ENCODE measurements around the gene SPTLC3. TPM values are rescaled to one million over a fixed set of nuclear protein-coding genes. Genes with fewer than 3 reads are reported as not detected.

Gene SPTLC3
- polyA plus RNA-seq, 6 donors from 2014 or later, result not detected

DNA sequence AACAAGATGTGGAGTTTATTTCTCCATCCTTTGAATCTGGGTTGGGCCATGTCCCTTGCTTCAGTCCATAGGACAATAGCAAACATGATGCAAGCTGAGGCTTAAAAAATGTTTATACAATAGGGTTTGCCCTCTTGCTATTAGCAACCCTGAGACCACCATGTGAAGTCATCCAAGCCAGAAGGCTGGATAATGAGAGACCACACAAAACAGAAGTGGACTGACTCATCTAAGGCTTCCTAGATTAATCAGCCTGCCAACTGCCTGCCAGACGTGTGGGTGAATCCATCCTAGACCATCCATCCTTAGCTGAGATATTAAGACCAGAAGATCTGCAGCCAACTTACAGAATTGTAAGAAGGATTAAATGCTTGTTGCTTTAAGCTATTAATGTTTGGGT is 174.2 kb downstream of the SPTLC3 start:
- Mint-ChIP-seq H3K27me3 (peaks cover 17 to 22% (median 20%) of the 10 kb centered on the region in 3 donors), H3K9me3 (peaks cover 7 to 23% (median 13%) of the 10 kb centered on the region in 7 donors), H3K27ac (no peak overlapping the region), H3K4me1 (no peaks in the 10 kb centered on the region), H3K36me3 (peaks cover 8 to 10% of the 10 kb centered on the region in 2 donors), H3K4me3 (no peak overlapping the region)
- ATAC-seq (ENCODE audit: low read depth in 2 of 2) (no peak), DNase-seq (no peak)

DNA sequence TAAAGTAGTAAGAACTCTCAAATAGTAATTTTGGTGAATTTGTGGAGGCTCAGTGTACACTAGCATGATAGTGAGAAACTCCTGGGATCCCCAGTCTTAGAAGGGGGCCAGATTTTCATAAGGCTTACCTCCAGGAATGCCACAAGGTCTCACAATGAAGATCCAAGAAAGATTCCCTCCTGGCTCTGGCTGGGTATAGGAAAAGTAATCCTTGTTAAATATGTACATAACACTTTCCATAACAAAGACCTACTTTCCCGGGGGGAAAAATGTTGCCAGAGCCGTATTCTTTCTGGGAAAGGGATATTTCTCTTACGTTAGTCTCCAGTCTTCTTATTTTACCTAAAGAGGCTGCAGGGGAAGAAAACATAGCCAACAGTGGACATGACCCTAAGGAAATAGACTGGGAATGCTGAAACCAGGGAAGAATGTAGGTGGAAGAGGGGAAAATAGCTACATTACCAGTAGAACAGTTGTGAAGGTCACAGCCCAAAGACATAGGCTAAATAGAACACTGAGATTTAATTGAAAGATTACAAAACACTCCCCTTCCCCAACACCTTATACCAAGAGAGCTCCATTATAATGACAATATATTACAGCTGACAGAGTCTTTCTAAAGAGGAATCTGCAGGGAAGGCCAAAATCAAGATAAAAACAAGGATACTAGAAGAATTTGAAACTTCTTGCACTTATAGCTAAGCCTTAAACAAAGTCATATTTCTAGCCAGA is 177.4 kb downstream of the SPTLC3 start:
- no peak for DNase-seq
- no peak for ATAC-seq (ENCODE audit: low read depth in 2 of 2)
- Mint-ChIP-seq H3K27ac (no peak overlapping the region), H3K36me3 (peaks cover 8 to 10% of the 10 kb centered on the region in 2 donors), H3K4me1 (no peaks in the 10 kb centered on the region), H3K27me3 (peaks cover 13 to 20% (median 17%) of the 10 kb centered on the region in 3 donors), H3K9me3 (peaks cover 7 to 23% (median 15%) of the 10 kb centered on the region in 7 donors), H3K4me3 (no peak overlapping the region)

DNA sequence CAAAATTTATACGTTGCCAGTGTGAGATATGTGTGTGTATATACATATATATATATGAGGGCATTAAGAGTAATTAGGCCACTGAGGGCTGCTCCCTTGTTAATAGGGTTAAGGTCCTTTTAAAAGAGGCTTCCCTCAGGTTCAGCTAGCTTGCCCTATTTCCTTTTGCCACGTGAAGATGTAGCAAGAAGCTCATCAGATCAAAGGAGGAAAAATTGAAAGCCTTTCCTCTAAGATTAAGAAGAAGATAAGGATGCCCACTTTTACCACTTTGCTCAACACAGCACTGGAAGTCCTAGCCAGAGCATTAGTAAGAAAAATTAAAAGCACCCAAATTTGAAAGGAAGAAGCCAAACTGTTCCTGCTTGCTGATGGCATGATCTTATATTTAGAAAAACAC is 179.1 kb downstream of the SPTLC3 start:
- Mint-ChIP-seq H3K4me1 (no peaks in the 10 kb centered on the region), H3K27me3 (peaks cover 0 to 17% (median 8%) of the 10 kb centered on the region in 3 donors), H3K9me3 (peaks cover 7 to 23% (median 15%) of the 10 kb centered on the region in 7 donors), H3K36me3 (peaks cover 8 to 10% of the 10 kb centered on the region in 2 donors), H3K4me3 (no peak overlapping the region), H3K27ac (no peak overlapping the region)
- DNase-seq, result no peak
- no peak for ATAC-seq (ENCODE audit: low read depth in 2 of 2)

DNA sequence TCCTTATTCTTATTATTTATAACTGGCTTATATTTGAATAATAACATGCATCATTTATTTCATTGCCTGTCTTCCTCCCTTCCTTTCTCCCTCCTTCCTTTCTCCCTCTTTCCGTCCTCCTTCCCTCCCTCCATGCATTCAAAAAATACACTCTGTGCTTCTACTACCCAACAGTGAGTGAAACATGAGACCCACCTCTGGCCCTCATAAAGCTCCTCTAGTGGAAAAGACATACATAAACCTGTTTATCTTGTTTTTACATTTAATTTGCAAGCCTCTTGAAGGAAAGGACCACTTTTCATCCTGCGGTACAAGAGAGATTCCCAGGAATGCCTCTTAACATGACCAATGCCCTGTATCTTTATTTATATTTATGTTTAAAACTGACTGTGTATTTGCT is 190.5 kb downstream of the SPTLC3 start:
- no peak for DNase-seq
- H3K4me3 Mint-ChIP-seq, result no peak overlapping the region
- H3K36me3 Mint-ChIP-seq, result peaks cover 0 to 8% of the 10 kb centered on the region in 2 donors
- H3K27me3 Mint-ChIP-seq, result peaks cover 0 to 28% (median 4%) of the 10 kb centered on the region in 3 donors
- no peak for ATAC-seq (ENCODE audit: low read depth in 2 of 2)
- H3K4me1 Mint-ChIP-seq, result peaks cover 0 to 2% (median 0%) of the 10 kb centered on the region in 3 donors
- H3K27ac Mint-ChIP-seq, result peak overlapping the region in 1 of 6 donors; percentile 22
- H3K9me3 Mint-ChIP-seq, result peaks cover 0 to 10% (median 3%) of the 10 kb centered on the region in 7 donors

DNA sequence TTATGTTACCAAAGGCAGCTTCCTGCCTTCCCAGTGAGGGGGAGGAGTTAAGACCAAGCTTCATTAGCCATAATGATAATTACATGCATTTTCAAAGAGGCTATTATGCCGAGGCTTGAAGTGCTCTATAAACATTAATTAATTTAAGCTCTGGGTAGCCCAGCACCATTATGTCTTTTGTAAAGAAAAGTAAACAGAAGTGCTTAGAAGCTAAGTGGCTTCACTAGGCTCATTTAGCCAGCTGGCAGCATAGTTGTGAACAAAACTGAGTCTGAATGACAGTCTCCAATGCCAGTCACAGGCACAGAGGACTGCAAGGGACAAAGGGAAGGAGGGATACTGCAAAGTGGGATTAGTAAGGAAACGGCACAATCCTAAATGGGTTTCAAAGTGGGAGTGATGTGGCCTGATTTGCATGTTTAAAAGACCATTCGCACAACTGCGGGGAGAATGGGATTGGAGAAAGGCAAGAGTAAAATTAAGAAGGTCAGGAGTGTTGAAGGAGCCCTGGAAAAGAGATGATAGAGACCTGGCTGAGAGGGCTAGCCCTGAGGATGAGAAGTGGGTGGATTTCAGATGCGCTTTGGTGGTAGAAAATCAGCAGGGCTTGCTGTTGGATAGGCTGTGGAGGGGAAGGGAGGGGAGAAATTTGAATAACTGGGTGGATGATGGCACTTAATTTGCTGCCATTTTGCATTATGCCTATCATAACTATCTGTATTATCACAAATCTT is 192.2 kb downstream of the SPTLC3 start:
- ATAC-seq (ENCODE audit: low read depth in 2 of 2) (no peak), DNase-seq (no peak)
- H3K4me1 Mint-ChIP-seq, result peaks cover 0 to 2% (median 0%) of the 10 kb centered on the region in 3 donors
- peaks cover 0 to 8% of the 10 kb centered on the region in 2 donors for H3K36me3 Mint-ChIP-seq
- H3K4me3 Mint-ChIP-seq, result no peak overlapping the region
- H3K9me3 Mint-ChIP-seq, result peaks cover 0 to 10% (median 3%) of the 10 kb centered on the region in 7 donors
- H3K27me3 Mint-ChIP-seq, result peaks cover 4 to 41% (median 10%) of the 10 kb centered on the region in 3 donors
- H3K27ac Mint-ChIP-seq, result no peak overlapping the region

DNA sequence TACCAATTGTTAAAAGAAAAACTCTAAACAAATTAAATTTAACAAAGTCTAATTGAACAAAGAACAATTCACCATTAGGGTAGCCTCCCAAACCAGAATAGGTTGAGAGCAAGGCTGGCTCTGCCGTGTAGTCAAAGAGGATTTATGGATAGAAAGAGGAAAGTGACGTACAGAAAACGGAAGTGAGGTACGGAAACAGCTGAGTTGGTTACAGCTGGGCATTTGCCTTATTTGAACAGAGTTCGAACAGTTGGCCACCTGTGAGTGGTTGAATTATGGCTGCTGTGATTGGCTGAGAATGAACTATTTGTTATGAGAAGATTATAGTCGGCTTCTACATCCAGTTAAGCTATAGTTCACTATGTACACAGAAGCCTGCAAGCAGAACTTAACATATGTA is 193.8 kb downstream of the SPTLC3 start:
- H3K9me3 Mint-ChIP-seq, result peaks cover 0 to 10% (median 4%) of the 10 kb centered on the region in 7 donors
- H3K4me3 Mint-ChIP-seq, result peak overlapping the region in 1 of 8 donors; percentile 8
- no peak for DNase-seq
- ATAC-seq (ENCODE audit: low read depth in 2 of 2), result no peak
- peaks cover 0 to 8% of the 10 kb centered on the region in 2 donors for H3K36me3 Mint-ChIP-seq
- H3K27ac Mint-ChIP-seq, result peak overlapping the region in 1 of 6 donors; percentile 49
- H3K4me1 Mint-ChIP-seq, result peaks cover 0 to 2% (median 0%) of the 10 kb centered on the region in 3 donors
- peaks cover 4 to 55% (median 18%) of the 10 kb centered on the region in 3 donors for H3K27me3 Mint-ChIP-seq

DNA sequence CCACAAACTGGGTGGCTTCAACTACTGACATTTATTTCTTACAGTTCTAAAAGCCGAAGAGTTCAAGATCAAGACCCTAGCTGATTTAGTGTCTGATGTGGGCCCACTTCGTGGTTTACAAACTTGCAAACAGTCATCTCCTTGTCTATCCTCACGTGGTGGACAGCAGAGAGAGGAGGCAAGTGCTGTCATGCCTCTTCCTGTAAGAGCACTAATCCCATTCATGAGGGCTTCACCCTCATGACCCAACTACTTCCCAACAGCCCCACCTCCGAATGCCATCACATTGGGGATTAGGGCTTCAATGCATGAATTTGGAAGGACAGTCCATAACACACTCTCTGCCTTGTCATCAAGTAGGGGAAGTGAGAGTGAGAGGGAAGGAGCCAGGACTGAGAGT is 196.7 kb downstream of the SPTLC3 start:
- H3K4me3 Mint-ChIP-seq, result no peak overlapping the region
- DNase-seq (no peak), ATAC-seq (ENCODE audit: low read depth in 2 of 2) (no peak)
- peaks cover 4 to 39% (median 18%) of the 10 kb centered on the region in 3 donors for H3K27me3 Mint-ChIP-seq
- no peak overlapping the region for H3K27ac Mint-ChIP-seq
- H3K36me3 Mint-ChIP-seq, result peaks cover 0 to 8% of the 10 kb centered on the region in 2 donors
- H3K4me1 Mint-ChIP-seq, result peaks cover 0 to 2% (median 0%) of the 10 kb centered on the region in 3 donors
- peaks cover 0 to 5% (median 4%) of the 10 kb centered on the region in 7 donors for H3K9me3 Mint-ChIP-seq

DNA sequence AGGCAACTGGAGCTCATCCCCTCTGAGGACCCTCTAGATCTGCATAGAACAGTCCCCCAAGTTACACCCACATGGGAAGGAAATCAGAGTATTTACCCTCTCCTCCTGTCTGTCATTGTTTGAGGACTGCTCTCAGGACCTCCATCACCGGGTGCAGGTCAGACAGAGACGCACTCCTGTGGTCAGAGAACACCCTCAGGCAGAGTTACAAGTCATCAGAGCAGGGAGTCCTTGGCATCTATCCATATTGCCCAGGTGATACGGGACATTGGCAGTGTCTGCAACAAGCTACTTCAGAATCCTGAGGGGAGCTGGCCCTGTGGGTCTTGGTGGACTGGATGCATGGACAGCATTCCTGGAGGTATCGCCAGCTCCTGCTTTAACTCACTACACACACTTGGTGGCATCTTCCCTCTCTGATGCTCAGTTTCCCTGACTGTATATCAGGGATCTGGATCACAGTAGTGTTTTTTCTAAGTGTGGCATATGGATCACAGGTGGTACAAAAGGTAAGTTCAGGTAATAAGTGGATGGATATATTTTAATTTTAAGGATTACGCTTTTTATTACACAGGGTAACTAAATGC is 197.2 kb downstream of the SPTLC3 start:
- H3K27ac Mint-ChIP-seq, result no peak overlapping the region
- no peak for DNase-seq
- peaks cover 0 to 4% (median 3%) of the 10 kb centered on the region in 7 donors for H3K9me3 Mint-ChIP-seq
- H3K36me3 Mint-ChIP-seq, result peaks cover 0 to 4% of the 10 kb centered on the region in 2 donors
- no peak for ATAC-seq (ENCODE audit: low read depth in 2 of 2)
- peaks cover 1 to 33% (median 18%) of the 10 kb centered on the region in 3 donors for H3K27me3 Mint-ChIP-seq
- no peak overlapping the region for H3K4me3 Mint-ChIP-seq
- H3K4me1 Mint-ChIP-seq, result peaks cover 0 to 2% (median 0%) of the 10 kb centered on the region in 3 donors

DNA sequence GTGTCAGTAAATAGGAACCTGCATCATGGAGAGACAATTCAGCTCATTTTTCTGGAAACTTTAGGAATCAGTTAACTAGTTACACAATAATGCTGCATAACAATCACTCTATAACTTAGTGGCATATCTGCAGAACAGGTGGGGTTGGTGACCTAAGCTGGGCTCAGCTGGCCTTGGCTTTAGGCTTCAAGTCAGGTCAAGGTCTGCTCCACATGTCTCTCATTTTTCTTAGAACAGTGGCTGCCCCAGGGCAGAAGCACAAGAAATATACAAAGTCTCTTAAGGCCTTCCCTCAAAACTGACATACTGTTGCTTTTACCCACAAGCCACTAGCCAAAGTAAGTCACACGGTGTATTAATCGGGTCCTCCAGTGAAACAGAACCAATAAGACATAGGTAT is 198.2 kb downstream of the SPTLC3 start:
- Mint-ChIP-seq H3K4me3 (no peak overlapping the region), H3K27me3 (peaks cover 3 to 29% (median 18%) of the 10 kb centered on the region in 3 donors), H3K4me1 (peaks cover 0 to 2% (median 0%) of the 10 kb centered on the region in 3 donors)

DNA sequence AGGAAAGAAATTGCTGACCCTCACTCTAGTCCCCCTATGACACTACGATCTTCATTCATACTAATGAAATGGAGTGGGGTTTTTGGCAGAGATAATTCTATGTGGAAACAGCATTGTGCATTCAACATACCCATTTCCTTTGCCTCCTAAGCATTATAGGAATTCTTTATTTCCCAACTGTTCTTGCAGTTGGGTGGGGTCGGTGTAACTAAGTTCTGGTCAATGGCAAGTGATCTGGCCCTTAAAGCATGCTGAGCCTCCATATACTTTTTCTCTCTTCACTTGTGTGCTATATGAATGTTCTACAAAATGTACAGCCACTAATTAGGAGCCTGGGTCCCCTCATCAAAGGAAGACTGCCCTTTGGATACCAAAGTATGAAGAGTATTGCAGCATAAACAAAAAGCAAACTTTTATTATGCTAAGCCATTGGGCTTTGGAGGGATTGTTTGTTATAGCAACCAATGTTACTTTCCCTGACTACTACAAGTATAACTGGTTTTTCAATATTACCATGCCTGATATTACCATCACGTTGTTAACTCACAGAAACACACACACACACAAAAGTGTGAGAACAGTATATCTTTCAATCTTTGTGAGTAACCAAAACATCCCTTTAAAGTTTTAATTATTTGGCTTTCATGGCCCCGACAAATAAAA is 203.3 kb downstream of the SPTLC3 start:
- Mint-ChIP-seq H3K4me1 (no peaks in the 10 kb centered on the region), H3K27me3 (peaks cover 34 to 50% (median 43%) of the 10 kb centered on the region in 3 donors)
- no peak for DNase-seq

More for the DNA sequence above, 198.2 kb downstream of the SPTLC3 start:
- H3K27ac Mint-ChIP-seq, result peak overlapping the region in 1 of 6 donors; percentile 7
- ATAC-seq (ENCODE audit: low read depth in 2 of 2) (no peak), DNase-seq (no peak)
- no peaks in the 10 kb centered on the region for H3K36me3 Mint-ChIP-seq
- peaks cover 0 to 5% (median 0%) of the 10 kb centered on the region in 7 donors for H3K9me3 Mint-ChIP-seq

DNA sequence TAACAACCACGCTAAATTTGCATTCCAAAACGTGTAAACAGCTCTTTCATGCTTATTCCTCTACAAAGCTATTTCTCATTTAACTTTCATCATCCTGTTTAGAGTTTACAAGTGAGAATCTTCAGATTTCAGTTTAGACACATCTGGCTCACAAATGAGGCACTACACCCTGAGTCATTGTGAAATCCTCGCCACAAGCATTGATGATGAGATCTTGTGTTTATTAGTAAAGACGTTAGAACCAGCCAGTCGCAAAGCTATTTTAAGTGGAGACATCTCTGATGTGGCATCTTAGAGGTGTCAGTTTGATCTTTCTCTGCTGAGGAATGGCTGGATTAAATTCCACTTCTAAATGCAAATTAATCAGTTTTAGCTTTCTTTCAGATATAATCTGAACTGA is 204.0 kb downstream of the SPTLC3 start:
- no peak for DNase-seq
- Mint-ChIP-seq H3K4me3 (no peak overlapping the region), H3K27me3 (peaks cover 41 to 50% (median 49%) of the 10 kb centered on the region in 3 donors), H3K4me1 (no peaks in the 10 kb centered on the region), H3K9me3 (peaks cover 0 to 3% (median 0%) of the 10 kb centered on the region in 7 donors), H3K27ac (no peak overlapping the region), H3K36me3 (no peaks in the 10 kb centered on the region)
- ATAC-seq (ENCODE audit: low read depth in 2 of 2), result no peak

More for the DNA sequence above, 203.3 kb downstream of the SPTLC3 start:
- Mint-ChIP-seq H3K4me3 (no peak overlapping the region), H3K36me3 (no peaks in the 10 kb centered on the region), H3K9me3 (peaks cover 0 to 3% (median 0%) of the 10 kb centered on the region in 7 donors), H3K27ac (no peak overlapping the region)
- no peak for ATAC-seq (ENCODE audit: low read depth in 2 of 2)

DNA sequence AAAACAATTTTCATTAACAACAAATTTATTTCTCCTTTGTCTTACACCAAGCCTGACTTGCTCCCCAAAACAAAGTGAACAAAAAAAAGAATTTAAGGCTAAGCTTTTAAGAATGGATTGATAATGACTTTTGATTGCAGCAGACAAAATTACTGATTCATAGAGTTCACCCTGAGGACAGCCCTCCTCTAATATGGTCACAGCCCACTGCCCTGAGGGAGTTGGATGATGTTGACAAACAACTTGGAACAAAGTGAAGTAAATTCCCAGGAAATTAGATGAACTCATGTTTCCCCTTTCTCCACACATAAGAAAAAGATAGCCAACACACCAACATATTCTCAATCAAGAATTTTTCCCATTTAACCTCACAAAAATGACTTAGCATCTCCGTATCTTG is 204.6 kb downstream of the SPTLC3 start:
- H3K27me3 Mint-ChIP-seq, result peaks cover 45 to 56% (median 55%) of the 10 kb centered on the region in 3 donors
- DNase-seq (no peak), ATAC-seq (ENCODE audit: low read depth in 2 of 2) (no peak)
- no peak overlapping the region for H3K4me3 Mint-ChIP-seq
- no peak overlapping the region for H3K27ac Mint-ChIP-seq
- H3K4me1 Mint-ChIP-seq, result no peaks in the 10 kb centered on the region
- peaks cover 0 to 3% (median 0%) of the 10 kb centered on the region in 7 donors for H3K9me3 Mint-ChIP-seq
- H3K36me3 Mint-ChIP-seq, result no peaks in the 10 kb centered on the region

DNA sequence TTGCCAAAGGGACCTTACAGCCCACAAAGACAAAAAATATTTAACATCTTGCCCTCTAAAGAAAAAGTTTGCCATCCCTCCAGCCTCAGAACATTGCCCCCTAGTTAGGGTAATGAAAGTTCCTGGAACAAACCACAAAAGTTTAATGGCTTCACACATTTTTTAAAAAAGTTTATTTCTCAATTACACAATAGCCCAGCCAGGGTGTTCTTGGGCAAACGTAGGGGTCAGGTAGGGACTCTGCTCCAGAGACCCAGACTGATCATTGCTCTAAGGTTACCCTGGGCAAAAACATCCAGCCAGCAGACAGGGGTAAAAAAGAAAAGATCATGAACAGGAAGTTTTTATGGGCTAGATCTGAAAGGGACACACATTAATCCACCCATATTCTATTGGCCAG is 207.8 kb downstream of the SPTLC3 start:
- ATAC-seq (ENCODE audit: low read depth in 2 of 2), result no peak
- DNase-seq, result no peak
- no peaks in the 10 kb centered on the region for H3K36me3 Mint-ChIP-seq
- peaks cover 62 to 78% (median 75%) of the 10 kb centered on the region in 3 donors for H3K27me3 Mint-ChIP-seq
- H3K4me3 Mint-ChIP-seq, result no peak overlapping the region
- peaks cover 0 to 3% (median 0%) of the 10 kb centered on the region in 7 donors for H3K9me3 Mint-ChIP-seq
- H3K27ac Mint-ChIP-seq, result peak overlapping the region in 1 of 6 donors; percentile 50
- peaks cover 3 to 12% (median 11%) of the 10 kb centered on the region in 3 donors for H3K4me1 Mint-ChIP-seq
